ENCODE results near the gene C3orf20.
"Not testable (repeated sequence)": the region's sequence is repeated elsewhere in the genome, so short reads cannot be mapped to it uniquely, and the experiment has no call there.

Gene C3orf20

DNA sequence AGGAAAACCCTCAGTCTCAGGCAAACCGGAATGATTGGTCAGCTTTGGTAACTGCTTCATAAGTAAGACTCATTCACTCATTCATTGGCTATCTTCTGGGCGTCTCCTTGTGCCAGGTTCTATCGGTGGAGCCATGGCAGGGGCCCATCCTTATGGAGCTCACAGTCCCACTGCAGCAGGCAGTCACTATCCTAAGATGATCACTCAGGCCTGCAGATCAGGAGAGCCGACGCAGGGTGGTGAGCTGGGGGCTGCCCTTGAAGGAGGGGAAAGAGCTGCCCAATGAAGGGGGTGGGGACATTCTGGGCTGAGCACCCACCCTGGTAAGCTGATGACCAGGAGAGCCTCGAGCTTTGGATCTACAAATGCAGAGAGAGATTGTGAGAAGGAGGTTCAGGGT lies 123.3 kb downstream of the C3orf20 start:
- no peak for DNase-seq (ENCODE audit: low spot score)

DNA sequence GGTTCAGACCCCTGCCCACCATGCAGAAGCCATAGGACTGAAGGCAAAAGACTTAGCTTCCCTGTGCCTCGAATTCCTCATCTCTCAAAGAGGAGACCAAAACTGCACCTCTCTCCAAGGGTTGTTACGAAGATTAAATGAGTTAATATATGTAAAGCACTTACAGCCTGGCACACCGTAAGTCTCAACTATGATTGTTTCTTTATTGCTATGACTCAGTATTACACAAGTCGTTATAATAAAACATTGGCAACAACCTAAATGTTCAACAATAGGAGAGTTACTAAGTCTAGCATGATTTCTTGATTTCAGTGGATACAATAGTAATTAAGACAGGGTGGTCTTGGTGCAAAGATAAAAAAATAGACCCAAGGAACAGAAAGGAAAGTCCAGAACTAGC lies 124.2 kb downstream of the C3orf20 start:
- DNase-seq (ENCODE audit: low spot score), result no peak

DNA sequence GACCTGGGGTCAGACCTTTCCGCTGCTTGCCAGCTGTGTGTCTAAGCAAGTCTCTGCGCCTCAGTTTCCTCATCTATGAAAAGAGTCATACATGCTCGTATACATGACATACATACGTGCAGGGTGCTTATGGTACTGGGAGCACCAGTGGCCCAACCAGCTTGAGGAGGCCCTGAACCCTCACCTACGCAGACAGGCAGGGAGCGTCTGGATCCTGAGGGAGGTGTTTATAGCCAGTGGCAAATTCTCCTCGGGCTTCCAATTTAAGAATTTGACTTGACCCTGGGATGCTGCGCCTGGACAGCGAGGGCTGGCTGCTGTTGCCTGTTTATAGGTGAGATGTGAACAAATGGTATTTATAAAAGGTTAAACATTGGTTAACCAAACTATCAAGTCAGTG lies 126.1 kb downstream of the C3orf20 start:
- no peak for DNase-seq (ENCODE audit: low spot score)

DNA sequence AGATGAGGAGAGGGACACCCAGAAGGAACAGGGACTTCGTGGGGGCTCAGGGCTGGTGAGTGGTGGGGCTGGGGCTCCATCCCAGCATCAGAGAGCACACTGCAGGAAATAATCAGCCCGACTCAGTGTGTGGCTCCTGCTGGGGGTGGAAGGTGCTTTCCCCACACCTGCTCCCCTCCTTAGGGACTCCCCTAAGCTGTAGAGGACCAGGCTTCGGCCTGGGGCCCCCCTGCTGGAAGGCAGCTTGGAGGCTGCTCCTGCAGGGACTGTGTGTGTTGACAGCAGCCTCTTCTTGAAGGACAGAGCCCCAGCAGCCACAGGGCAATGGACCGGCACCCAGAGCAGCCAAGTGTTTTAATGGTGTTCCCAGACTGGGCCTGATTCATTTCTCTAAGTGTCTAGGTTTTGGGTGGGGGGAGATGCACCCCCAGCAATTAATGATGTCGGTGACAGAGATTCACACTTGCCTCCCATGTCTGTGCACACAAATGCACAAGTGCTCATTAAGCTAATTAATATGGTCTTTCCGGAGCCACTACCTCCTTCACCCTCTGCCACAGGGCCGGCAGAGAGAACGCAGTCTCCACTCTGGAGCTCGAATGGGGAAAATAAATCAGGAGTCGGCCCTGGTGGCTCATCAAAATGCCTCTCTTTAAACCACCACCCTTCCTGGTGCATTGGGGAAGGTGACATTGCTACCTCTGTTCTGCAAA lies 126.9 kb downstream of the C3orf20 start:
- DNase-seq (ENCODE audit: low spot score), result no peak

DNA sequence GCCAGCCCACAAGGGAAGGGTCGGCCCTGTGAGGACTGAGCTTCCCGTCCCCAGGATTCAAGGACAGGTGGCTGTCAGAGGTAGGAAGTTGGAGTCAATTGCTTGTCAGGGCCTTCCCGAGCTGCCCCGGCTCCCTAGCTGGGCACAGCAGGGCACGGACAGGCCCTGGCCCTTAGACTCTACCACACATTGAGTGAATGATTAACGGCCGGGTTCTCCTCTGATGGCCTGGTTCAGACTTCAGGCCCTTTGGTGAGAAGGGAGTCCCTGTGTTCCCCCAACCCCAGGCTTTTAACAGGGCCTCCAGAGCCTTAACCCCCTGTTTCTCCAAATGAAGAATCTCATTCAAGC lies 127.4 kb downstream of the C3orf20 start:
- DNase-seq (ENCODE audit: low spot score), result no peak

DNA sequence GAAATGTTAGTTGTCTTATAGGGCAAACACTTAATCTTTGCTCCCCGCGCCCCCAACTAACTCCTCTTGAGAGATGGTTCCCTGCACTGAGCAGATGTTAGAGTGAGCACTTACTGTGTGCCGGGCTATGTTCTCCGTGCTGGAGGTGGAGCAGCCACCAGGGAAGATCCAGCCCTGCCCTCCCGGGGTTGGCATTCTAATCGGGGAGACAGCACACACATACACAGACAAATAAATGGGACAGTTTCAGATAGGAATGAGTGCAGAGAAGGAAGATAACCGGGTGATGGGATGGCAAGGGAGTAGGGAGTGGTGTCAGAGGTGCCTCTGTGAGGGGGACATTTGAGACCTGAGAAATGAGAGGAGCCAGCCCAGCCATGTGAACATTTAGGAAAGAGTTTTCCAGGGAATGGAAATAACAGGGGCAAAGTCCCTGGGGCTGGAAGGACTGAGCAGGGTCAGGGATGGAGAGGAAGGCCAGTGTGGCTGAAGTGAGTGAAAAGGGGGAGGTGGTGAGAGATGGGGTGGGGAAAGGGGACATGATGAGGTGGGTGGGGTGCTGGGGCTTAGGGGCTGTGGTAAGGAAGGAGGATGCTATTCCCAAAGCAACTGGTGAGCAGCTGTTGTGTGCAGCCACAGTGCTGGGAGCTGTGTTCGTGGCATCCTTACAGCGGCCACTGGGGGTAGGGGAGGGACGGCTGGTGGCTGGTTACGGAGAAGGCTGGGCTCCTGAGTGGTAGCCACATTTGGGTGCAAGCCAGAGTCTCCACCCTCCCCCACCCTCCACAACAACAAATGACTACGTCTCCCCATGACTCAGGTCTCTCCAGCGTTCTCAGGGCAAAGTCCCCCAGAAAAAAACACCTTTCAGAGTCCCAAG lies 128.4 kb downstream of the C3orf20 start:
- no peak for DNase-seq (ENCODE audit: low spot score)

DNA sequence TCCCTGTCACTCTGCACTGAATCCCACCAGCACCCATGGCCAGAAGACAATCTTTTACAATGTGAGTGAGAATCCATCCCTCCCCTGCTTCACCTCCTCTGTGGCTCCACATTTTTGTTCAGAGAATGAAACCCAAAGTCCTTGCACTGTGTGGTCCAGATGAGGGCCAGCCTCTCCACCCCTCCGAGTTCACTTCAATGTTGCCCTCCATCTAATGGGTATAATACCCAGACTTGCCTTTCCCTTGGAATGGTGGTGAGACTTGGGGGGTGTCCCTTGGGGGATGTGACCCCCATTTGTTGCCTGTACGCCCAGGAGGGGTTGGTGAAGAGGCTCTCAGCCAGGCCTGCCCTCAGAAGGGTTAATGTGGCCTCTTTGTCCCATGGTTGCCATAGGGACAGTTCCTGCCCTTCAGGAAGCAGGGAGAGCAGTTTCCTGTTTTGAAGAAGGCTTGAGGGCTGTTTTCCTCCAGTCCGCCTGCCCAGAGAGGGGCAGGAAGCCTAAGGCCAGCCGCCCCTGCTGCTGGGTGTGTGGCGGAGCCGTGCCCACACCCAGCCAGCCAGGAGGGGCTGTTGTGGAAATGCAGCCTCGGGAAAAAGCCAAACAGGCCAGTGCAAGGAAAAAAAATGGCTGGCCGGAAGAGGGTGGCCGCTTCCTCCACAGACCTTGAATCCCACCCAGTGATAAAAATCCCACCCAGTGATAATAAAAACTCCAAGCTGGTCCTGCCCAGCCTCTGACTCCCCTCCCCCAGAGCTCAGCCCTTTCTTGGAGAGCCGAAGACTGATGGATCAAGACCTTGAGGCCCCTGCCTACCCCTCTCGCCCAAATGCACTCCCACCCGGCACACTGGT lies 129.3 kb downstream of the C3orf20 start:
- DNase-seq (ENCODE audit: low spot score), result no peak

DNA sequence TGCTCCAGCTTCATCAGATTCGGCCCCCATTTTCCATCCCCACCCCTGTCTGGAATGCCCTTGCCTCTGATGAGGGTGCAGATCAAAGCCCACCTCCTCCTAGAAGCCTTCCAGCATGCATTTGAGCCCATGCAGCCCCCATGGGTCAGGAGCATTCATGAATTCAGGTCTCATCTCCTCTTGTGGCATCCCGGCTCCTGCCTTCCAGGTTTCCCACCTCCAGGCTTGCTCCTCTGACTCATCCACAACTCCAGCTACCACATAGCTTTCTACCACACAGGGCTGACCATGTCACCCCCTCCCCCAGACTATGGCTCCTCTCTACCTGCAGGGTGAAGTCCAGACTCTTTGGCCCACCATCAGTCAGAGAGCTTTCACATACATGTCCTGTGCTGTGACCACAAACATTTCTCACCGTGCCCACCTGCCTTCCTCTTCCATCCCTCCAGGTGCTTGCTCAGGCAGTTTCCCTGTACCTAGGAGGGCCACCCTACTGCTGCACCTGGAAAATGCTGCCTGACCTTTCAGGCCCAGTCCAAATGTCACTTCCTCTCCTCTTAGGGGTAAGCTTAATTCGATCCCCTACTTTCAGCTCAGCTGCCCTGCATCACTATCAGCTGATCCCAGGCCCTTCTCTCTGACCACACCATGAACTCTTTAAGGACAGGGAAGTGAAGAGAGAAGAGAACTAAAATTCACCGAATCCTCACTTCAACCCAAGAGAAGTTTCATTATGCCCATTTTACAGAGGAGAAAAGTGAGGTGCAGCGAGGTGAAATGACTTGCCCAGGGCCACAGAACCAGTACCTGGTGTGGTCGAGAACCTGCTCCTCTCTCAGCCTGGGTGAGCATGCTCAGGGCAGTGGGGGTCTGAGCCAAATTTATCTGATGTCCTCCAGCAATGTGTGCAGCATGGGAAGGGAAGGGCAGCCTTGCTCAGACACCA lies 130.2 kb downstream of the C3orf20 start:
- DNase-seq (ENCODE audit: low spot score), result no peak

DNA sequence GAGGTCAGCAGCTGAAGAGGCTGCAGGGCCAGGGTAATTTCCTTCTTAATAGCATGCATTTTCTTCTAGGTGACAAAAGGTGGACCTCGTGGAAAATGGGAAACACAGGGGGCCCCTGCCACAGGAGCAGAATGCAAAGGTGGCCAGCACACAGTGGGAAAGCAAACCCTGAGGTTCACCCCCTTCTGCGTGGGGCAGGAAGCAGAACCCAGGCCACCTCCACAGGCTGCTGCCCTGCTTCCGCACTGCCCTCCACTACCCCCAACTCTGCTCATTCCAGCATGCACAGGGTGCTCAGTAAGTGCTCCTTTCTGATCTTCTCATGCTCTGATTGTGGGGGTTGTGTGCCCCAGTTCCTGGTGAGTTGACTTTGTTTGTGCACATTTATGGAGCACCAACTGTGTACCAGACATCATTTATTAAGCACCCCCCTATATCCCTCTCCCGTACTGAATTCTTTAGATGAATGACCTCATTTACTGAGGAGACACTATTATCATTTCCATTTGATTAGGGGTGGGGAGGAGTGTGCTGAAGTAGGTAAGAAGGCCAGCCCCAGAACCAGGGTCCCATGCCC lies 131.1 kb downstream of the C3orf20 start:
- no peak for DNase-seq (ENCODE audit: low spot score)

DNA sequence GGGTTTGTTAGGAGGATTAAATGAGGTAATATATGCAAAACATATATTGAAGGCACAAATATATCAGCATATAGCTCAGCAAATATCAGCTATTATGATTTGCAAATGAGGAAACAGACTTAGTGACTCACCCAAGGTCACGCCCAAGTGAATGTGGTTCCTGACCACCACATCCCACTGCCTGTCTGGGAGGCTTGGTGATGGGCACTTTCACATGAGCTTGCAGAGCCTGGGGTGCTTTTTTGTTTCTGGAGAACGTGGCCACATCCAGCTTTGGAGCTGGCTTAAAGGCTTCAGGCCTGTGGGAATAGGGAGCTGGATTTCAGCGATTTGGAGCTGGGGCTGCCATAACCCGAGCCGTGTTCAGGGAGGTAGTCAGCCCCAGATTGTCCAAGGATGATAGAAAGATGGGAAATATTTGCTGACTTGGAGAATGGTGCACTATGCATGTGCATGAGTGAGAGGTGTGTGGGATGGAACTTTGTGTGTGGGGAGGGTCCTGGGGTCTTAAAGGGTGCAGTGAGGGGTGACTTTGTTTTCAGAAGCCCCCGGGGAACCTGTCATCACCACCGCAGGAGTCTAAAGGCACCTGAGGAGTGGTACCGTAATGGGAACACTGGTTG lies 131.8 kb downstream of the C3orf20 start:
- no peak for DNase-seq (ENCODE audit: low spot score)

DNA sequence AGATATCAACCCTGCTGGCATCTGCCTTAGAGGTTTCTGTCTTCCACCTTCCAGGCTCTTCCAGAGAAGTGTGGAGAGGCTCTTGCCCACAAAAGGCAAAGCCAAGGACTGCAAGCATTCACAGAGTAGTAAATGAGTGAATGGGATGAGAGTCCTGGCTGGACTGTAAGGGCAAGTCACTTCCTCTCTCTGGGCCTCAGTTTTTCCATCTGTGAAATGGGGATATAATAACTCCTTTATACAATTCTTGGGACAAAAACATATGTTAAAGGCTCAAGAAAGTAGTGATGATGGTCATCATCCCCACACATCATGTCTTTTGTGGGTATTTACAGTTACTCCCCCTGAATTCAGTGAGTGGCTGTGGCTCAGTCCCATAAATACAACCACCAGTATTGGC lies 133.1 kb downstream of the C3orf20 start:
- no peak for DNase-seq (ENCODE audit: low spot score)

DNA sequence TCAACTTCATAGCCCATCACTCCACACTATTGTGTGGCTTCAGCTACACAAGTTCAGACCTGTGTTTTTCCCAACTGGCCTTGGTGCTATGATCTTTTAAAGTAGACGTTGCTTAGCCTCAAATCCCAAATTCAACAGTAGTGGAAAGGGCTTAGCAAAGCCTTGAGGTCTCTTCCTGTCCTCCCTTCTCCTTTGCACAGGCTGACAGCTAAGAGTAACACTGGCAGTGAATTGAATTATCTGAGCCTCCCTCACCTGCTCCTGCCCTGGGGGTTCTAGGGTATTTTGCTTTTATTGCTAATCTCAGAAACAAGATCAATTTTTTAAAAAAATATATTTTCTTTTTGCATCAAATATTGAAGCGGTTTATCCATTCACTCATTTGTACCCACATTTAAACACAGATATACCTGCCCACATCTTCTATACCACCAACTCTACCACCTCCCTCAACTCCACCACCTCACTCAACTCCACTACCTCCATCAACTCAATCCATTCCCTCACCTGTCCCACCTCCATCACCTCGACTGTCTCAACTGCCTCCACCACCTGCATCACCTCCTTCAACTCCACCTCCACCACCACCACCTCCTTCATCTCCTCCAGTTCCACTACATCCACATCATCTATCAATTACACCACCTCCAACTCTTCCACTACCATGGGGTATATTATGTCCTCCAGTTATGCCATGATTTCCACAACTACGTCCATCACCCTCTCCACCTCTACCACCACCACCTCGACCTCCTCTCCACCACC lies 133.7 kb downstream of the C3orf20 start:
- DNase-seq (ENCODE audit: low spot score), result no peak

DNA sequence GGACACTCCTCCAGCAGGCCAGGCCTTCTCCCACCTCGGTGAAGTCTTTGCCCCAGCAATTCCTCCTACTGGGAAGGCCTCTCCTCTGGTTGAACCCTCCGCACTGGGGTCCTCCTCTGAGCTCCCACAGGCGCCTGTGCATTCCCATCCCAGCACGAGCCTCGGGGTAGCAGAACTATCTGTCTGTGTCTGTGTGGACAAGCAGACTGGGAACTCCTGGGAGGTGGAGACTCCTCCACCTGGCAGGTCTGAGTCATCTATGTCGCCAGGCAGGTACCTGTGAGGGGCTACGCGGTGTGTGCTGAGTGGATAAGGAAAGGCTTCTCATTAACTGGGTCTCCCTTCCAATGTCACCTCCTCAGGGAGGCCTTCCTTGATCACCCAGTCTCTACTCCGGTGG lies 134.7 kb downstream of the C3orf20 start:
- DNase-seq (ENCODE audit: low spot score), result not testable (repeated sequence)

DNA sequence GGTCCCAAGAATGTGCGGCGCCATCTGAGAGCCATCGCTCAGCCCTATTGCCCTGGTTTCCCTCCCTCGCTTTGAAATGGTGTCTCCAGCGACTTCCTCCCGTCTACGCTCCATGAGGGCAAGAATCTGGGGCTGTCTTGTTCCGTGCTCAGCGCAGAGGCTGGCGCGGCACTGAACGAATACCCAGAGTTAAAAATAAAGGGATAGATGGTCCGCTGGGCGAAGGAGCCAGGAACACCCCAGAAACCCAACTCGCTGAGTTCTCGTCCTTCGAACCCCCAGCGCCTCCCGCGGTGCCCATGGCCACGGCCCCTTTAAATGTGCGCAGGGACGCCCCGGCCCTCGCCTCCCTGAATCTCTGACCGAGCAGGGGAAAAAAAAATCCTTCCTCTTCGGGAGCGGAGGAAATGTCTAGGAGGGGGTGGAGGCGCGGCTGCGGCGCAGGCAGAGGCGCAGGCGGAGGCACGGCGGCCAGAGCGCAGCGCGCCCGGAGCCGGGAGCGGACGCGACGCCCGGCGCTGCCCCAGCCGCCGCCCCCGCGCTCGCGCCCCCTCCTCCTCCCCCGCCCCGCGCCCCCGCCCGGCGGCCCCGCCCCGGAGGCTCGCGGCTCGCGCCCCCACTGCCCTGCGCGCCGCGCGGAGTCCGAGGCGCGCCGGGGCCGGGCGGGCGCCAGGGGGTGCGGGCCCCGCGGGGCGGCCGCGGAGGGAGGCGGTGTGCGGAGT lies 135.3 kb downstream of the C3orf20 start:
- no peak for DNase-seq (ENCODE audit: low spot score)

DNA sequence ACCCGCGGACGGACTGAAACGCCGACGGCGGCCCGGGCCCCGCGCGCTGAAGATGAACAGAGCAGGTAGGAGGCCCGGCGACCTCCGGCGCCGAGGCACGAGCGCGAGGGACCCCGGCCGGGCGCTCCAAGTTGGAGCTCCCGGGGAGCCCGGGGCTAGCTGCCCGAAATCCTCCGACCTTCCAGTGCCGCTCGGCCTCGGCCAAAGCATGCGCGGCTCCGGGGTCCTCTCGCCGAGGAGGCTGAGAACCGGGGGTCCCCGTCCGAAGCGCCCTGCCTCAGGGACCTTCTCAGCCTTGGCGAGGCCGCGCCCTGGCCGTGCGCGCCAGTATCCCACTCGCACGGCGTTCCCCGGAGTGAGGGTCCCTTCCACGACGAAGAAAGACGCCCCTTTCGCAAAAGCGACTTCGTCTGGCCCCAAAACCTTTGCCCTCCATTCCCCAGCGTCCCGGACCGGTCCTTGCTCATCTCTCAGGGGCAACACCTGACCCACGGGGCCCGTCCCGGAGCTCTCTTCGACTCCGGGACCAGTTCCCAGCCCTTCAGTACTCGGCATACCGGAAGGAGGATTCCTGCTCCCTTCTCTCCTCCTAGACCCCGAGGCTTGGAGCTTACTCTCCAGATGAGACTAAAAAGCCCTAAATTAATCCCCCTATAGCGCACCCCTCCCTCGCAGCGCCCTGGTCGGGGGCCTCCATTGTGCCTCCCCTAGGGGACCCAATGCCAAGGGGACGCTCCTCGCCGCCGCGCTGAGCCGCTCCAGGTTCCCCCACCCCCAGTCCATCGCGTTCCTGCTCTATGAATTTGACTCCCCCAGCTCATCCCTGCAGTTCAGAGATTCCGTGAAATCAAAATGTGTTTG lies 136.1 kb downstream of the C3orf20 start:
- DNase-seq (ENCODE audit: low spot score), result no peak

DNA sequence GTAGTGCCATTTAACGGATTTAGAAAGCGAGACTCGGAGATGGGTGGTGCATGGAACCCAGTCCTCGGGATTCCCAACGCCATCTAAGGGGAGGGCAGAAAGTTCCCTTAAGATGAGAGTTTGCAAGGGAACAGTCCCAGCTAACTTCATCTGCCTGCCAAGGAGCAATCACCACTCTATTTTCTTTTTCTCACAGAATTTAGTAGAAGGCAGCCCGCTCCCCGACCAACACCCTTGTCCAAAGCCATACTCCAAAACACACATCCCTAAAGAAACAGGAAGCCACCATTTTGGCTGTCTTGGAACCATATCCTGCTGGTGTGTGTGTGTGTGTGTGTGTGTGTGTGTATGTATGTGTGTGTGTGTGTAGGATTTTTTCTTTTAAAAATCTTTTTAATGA lies 136.7 kb downstream of the C3orf20 start:
- DNase-seq (ENCODE audit: low spot score), result no peak

DNA sequence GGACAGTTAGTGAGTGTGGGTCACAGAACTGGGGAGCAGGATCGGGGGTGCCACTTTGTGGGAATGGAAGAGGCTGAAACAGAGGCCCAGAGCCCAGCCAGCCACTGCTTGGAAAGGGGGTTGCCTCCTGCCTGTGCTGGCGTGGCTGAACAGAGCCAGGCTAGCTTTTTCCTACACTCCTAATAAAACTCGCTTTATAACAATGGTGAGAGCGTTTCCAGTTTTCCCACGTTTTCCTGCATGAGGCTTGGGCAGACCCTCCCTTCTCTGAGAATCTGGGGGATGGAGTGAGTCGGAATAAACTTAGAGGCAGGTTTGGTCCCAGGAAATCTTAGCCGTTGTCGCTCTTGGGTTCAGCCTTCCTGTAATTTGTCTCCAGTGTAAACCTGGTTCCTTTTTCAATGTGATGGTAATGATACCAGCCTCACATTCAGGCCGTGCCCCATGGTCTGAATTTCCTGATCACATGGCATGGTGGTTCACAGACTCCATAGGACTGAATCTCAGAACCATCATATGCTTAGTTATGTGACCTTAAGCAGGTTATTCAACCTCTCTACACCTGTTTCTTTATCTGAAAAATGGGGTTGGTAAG lies 137.4 kb downstream of the C3orf20 start:
- no peak for DNase-seq (ENCODE audit: low spot score)

DNA sequence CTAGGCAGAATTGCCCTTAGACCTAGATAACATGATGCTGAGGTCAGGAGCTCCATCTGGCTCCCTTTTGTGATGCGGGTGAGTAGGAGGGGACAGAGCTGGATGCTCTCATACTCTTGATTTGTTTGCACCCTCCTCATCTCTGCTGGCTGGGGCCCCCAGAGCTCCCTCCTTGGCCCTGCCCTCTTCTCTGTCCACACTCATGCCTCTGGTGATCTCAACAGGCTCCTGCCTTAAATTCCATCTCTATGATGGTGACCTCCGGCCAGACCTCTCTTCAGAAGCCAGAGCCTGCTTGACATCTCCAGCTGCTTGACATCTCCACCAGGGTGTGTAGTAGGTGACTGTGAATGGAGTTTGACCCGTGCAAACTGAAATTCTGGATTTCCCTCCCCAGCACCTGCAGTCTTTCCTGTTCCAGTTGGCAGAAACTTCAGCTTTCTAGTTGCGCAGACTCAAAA lies 139.5 kb downstream of the C3orf20 start:
- no peak for DNase-seq (ENCODE audit: low spot score)
